Measurements from ENCODE around the gene ACHE.

The ACHE gene

GRCh38 chr7:100864263-100864845, 31.3 kb downstream of the ACHE start:
- TF ChIP-seq CTCF (IDR thresholded peaks at IDR 0.05; ENCODE audit: unreplicated experiment in 3 of 3): no peak
- H3K27me3 Mint-ChIP-seq (ENCODE audit: low read depth): peaks cover 19% of the 10 kb centered on the region
- H3K36me3 Mint-ChIP-seq (ENCODE audit: low read depth): peaks cover 19% of the 10 kb centered on the region
- no peaks in the 10 kb centered on the region for H3K9me3 Mint-ChIP-seq
- H3K4me3 Mint-ChIP-seq: peak overlapping the region in 1 of 3 experiments; percentile 18
- peak overlapping the region in 2 of 3 experiments; percentile 24 to 36 for H3K27ac Mint-ChIP-seq
- peaks cover 22% of the 10 kb centered on the region for H3K4me1 Mint-ChIP-seq

- Mint-ChIP-seq H3K4me1 (peaks cover 22% of the 10 kb centered on the region), H3K27me3 (ENCODE audit: low read depth) (peaks cover 23% of the 10 kb centered on the region), H3K36me3 (ENCODE audit: low read depth) (peaks cover 19% of the 10 kb centered on the region), H3K9me3 (no peaks in the 10 kb centered on the region), H3K4me3 (peak overlapping the region; percentile 16 to 69 (median 19)), H3K27ac (peak overlapping the region; percentile 17 to 75 (median 63))
- TF ChIP-seq CTCF (IDR thresholded peaks at IDR 0.05; ENCODE audit: unreplicated experiment in 3 of 3): no peak
Measured at GRCh38 chr7:100863406-100863950, 32.2 kb downstream of the ACHE start.

- peaks cover 20% of the 10 kb centered on the region for H3K36me3 Mint-ChIP-seq (ENCODE audit: low read depth)
- H3K4me3 Mint-ChIP-seq: no peak overlapping the region
- H3K27me3 Mint-ChIP-seq (ENCODE audit: low read depth): peaks cover 21% of the 10 kb centered on the region
- no peak for TF ChIP-seq CTCF (IDR thresholded peaks at IDR 0.05; ENCODE audit: unreplicated experiment in 3 of 3)
- peaks cover 10% of the 10 kb centered on the region for H3K4me1 Mint-ChIP-seq
- H3K9me3 Mint-ChIP-seq: no peaks in the 10 kb centered on the region
- no peak overlapping the region for H3K27ac Mint-ChIP-seq
Measured at GRCh38 chr7:100861616-100861985, 34.1 kb downstream of the ACHE start.

- no peaks in the 10 kb centered on the region for H3K9me3 Mint-ChIP-seq
- TF ChIP-seq CTCF (IDR thresholded peaks at IDR 0.05; ENCODE audit: unreplicated experiment in 3 of 3): no peak
- no peak overlapping the region for H3K4me3 Mint-ChIP-seq
- H3K27ac Mint-ChIP-seq: no peak overlapping the region
- peaks cover 21% of the 10 kb centered on the region for H3K27me3 Mint-ChIP-seq (ENCODE audit: low read depth)
- H3K36me3 Mint-ChIP-seq (ENCODE audit: low read depth): peaks cover 20% of the 10 kb centered on the region
- peaks cover 10% of the 10 kb centered on the region for H3K4me1 Mint-ChIP-seq
Measured at GRCh38 chr7:100860702-100861615, 34.7 kb downstream of the ACHE start.

GRCh38 chr7:100859856-100860255, 35.8 kb downstream of the ACHE start:
- Mint-ChIP-seq H3K4me1 (peaks cover 10% of the 10 kb centered on the region), H3K27me3 (ENCODE audit: low read depth) (peaks cover 26% of the 10 kb centered on the region), H3K36me3 (ENCODE audit: low read depth) (peaks cover 20% of the 10 kb centered on the region), H3K27ac (peak overlapping the region in 1 of 3 experiments; percentile 58), H3K4me3 (no peak overlapping the region), H3K9me3 (no peaks in the 10 kb centered on the region)
- no peak for TF ChIP-seq CTCF (IDR thresholded peaks at IDR 0.05; ENCODE audit: unreplicated experiment in 3 of 3)

Data from nephron (organoid).